ENCODE data around the gene ZWILCH. TPM values are rescaled to one million over a fixed set of nuclear protein-coding genes. Genes with fewer than 3 reads are reported as not detected.

ZWILCH gene
- total RNA-seq, 4 donors from 2014 or later, result 2.9 to 6.0 (median 4.5) TPM

GRCh38 chr15:66474135-66474534 is 31.0 kb upstream of the ZWILCH start:
- TF ChIP-seq CTCF (IDR thresholded peaks at IDR 0.05; ENCODE audit: low read depth), result no peak

GRCh38 chr15:66474963-66475362 is 30.2 kb upstream of the ZWILCH start:
- TF ChIP-seq CTCF (IDR thresholded peaks at IDR 0.05; ENCODE audit: low read depth), result no peak

- no peak for TF ChIP-seq CTCF (IDR thresholded peaks at IDR 0.05; ENCODE audit: low read depth)
Observed at GRCh38 chr15:66476535-66476934, 28.6 kb upstream of the ZWILCH start.

GRCh38 chr15:66477011-66477410 is 28.1 kb upstream of the ZWILCH start:
- TF ChIP-seq CTCF (IDR thresholded peaks at IDR 0.05; ENCODE audit: low read depth), result no peak

- no peak for TF ChIP-seq CTCF (IDR thresholded peaks at IDR 0.05; ENCODE audit: low read depth)
Observed at GRCh38 chr15:66480267-66480666, 24.9 kb upstream of the ZWILCH start.

GRCh38 chr15:66481107-66481856 is 23.8 kb upstream of the ZWILCH start:
- TF ChIP-seq CTCF (IDR thresholded peaks at IDR 0.05; ENCODE audit: low read depth), result no peak

- no peak for TF ChIP-seq CTCF (IDR thresholded peaks at IDR 0.05; ENCODE audit: low read depth)
Observed at GRCh38 chr15:66482539-66482938, 22.6 kb upstream of the ZWILCH start.
